GM10266 (cell line): ENCODE results near the gene PLCB4.

ENCODE experiments used
- DNase-seq: peaks from one replicate; pipeline ENCODE4 v3.0.0; 2012; ENCODE audit errors: extremely low spot score
- TF ChIP-seq, protein P1 (sequence below): IDR thresholded peaks from 2 replicates; pipeline ENCODE4 v1.5.1; 2012; ENCODE audit warnings: mild to moderate bottlenecking, low read depth; ENCODE audit not compliant: control insufficient read depth, insufficient read depth; ENCODE audit errors: missing control alignments

The PLCB4 gene

DNA sequence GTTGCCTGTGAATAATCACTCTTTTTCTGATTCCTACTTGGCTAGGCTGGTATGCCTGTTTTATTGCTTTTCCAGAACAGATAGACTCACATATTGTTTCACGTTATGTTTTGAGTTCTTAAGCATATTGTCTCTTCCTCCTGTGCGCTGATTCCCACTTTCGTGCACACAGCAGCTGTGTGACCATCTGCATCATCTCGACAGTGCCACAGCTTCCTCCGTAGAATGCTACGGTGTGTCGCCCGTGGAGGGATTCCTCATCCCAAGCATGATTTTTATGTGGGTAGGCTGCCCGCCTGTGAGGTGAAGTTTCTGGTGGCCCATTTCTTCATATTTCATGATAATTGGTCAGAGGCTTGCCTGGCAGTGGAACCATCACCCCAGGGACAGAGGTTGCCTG lies 31.8 kb downstream of the PLCB4 start:
- no peak for DNase-seq
- TF ChIP-seq, protein P1, sequence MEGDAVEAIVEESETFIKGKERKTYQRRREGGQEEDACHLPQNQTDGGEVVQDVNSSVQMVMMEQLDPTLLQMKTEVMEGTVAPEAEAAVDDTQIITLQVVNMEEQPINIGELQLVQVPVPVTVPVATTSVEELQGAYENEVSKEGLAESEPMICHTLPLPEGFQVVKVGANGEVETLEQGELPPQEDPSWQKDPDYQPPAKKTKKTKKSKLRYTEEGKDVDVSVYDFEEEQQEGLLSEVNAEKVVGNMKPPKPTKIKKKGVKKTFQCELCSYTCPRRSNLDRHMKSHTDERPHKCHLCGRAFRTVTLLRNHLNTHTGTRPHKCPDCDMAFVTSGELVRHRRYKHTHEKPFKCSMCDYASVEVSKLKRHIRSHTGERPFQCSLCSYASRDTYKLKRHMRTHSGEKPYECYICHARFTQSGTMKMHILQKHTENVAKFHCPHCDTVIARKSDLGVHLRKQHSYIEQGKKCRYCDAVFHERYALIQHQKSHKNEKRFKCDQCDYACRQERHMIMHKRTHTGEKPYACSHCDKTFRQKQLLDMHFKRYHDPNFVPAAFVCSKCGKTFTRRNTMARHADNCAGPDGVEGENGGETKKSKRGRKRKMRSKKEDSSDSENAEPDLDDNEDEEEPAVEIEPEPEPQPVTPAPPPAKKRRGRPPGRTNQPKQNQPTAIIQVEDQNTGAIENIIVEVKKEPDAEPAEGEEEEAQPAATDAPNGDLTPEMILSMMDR: no peak

DNA sequence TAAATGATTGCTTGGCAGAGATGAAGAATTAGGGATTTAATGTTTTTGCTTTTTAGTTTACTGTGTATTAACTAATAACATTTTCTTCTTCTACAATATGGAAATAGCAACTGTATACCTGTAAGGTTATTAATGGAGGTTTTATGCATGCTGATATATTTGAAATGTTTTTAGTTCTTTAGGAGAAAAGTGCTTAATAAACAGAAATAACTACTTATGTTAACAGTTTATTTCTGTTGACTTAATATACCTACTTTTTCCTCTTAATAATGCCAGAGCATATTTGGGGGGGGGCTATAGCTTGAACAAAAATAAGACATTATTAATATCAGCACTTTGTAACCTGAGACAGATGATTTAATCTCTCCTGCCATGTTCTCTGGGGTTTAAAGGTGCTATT lies 33.6 kb downstream of the PLCB4 start:
- TF ChIP-seq, protein P1: no peak
- DNase-seq: no peak

GRCh38 chr20:9103955-9104354 lies 35.1 kb downstream of the PLCB4 start:
- DNase-seq: no peak

DNA sequence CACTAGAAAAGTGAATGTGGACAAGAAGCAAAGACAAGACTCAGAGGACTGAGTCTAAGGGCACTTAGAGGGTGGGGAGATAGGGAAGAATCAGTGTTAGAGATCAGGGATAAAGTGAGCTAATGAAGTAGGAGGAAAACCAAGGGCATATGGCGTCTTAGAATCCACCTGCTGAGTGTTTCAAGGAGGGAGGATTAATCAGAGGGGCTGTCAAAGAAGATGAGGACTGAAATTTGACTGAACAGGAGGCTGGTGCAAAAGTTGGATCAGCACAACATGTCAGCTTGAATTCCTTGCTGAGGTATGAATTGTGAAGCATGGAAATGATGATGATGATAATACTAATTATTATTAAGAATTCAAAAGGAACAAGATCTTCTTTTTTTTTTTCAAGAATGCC lies 39.4 kb downstream of the PLCB4 start:
- no peak for DNase-seq
- TF ChIP-seq, protein P1: no peak

More at GRCh38 chr20:9103955-9104354, 35.1 kb downstream of the PLCB4 start:
- TF ChIP-seq, protein P1: no peak

GRCh38 chr20:9109566-9109965 lies 40.7 kb downstream of the PLCB4 start:
- no peak for DNase-seq

GRCh38 chr20:9110365-9110764 lies 41.5 kb downstream of the PLCB4 start:
- TF ChIP-seq, protein P1: no peak
- no peak for DNase-seq

More at GRCh38 chr20:9109566-9109965, 40.7 kb downstream of the PLCB4 start:
- TF ChIP-seq, protein P1: no peak

DNA sequence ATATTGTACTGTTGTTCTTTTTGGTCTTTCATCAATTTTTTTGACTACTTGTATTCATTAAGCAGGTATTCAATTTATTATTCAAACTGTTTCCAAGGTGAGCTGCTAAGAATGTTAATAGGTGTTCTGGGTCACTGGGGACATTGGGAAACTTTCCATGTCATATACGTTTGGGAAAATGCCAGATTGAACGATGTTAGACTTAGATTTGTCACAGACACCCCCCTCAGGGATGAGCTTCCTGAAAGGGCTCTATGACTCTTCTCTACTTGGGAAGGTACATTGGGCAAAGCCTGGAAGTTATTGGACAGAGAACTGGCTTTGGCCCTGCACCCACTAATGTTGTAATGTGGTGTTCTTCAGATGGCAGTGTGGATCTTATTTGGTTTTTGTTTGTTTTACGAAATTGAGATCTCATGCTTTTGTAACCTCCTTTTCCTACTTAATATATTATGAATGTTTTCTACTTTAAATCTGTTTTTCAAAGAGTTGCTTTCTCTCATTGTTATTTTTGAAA lies 42.1 kb downstream of the PLCB4 start:
- no peak for DNase-seq
- TF ChIP-seq, protein P1: no peak
